ENCODE measurements around the gene OR5L1. TPM values are rescaled to one million over a fixed set of nuclear protein-coding genes. Genes with fewer than 3 reads are reported as not detected.

The OR5L1 gene
- total RNA-seq, 1 experiment from 2014 or later, result not detected

GRCh38 chr11:55849037-55849436 lies 37.9 kb downstream of the OR5L1 start:
- ATAC-seq (no peak), DNase-seq (ENCODE audit: low read depth, low spot score) (no peak)
- Histone ChIP-seq H3K4me2 (ENCODE audit: low read length) (no peak overlapping the region), H4K20me1 (ENCODE audit: insufficient read depth) (no peaks in the 10 kb centered on the region), H3K27me3 (ENCODE audit: insufficient read depth, low read length) (no peaks in the 10 kb centered on the region), H3K79me2 (ENCODE audit: insufficient read depth, low read length) (no peaks in the 10 kb centered on the region), H3K27ac (ENCODE audit: low read depth, low read length) (no peak overlapping the region), H2AFZ (ENCODE audit: low read depth, low read length, poor library complexity, severe bottlenecking) (no peak overlapping the region), H3K4me1 (ENCODE audit: control insufficient read depth in 1 of 2, insufficient read depth in 2 of 2, low read length in 2 of 2) (no peaks in the 10 kb centered on the region), H3K9me3 (ENCODE audit: control insufficient read depth in 1 of 2, insufficient read depth in 1 of 2, low read depth in 1 of 2, low read length in 2 of 2) (peaks cover 3 to 13% of the 10 kb centered on the region in 2 experiments; a peak in 3 of 4 replicates), H3K9ac (ENCODE audit: low read length) (no peak overlapping the region), H3K4me3 (replicated peaks in 1 of 2; ENCODE audit: low read depth in 1 of 2, low read length in 2 of 2) (no peak overlapping the region), H3K9me2 (ENCODE audit: insufficient read depth) (no peaks in the 10 kb centered on the region), H3K36me3 (ENCODE audit: control insufficient read depth in 1 of 2, insufficient read depth in 2 of 2, low read length in 2 of 2) (no peaks in the 10 kb centered on the region)
- CTCF ChIA-PET, result no interaction called here
- intact Hi-C loops (cut with micrococcal nuclease), result no loop called here
- TF ChIP-seq MAX (IDR thresholded peaks at IDR 0.05), result no peak
- no peak for TF ChIP-seq ZBTB33 (IDR thresholded peaks at IDR 0.05; ENCODE audit: extremely low read depth, insufficient replicate concordance, low read length)
- no peak for TF ChIP-seq ZFX (IDR thresholded peaks at IDR 0.05)
- no peak for TF ChIP-seq SIN3A (IDR thresholded peaks at IDR 0.05; ENCODE audit: low read depth)
- TF ChIP-seq CEBPB (IDR thresholded peaks at IDR 0.05; ENCODE audit: low read depth), result no peak
- no peak for TF ChIP-seq EZH2 (IDR thresholded peaks at IDR 0.05)
- TF ChIP-seq ZNF274 (IDR thresholded peaks at IDR 0.05; ENCODE audit: low read depth, low read length), result no peak
- TF ChIP-seq CBX3 (IDR thresholded peaks at IDR 0.05; ENCODE audit: low read depth), result no peak
- no peak for TF ChIP-seq ELF1 (IDR thresholded peaks at IDR 0.05; ENCODE audit: borderline replicate concordance, low read depth)
- TF ChIP-seq RAD21 (IDR thresholded peaks at IDR 0.05; ENCODE audit: low read depth), result no peak
- TF ChIP-seq YY1 (IDR thresholded peaks at IDR 0.05; ENCODE audit: extremely low read depth, insufficient replicate concordance, low read depth, low read length), result no peak
- TF ChIP-seq ATF3 (IDR thresholded peaks at IDR 0.05), result no peak
- no peak for TF ChIP-seq SP1 (IDR thresholded peaks at IDR 0.05; ENCODE audit: low read depth)
- no peak for TF ChIP-seq TCF7L2 (IDR thresholded peaks at IDR 0.05; ENCODE audit: borderline replicate concordance, extremely low read depth, insufficient read depth, insufficient read length)
- no peak for TF ChIP-seq SRF (IDR thresholded peaks at IDR 0.05; ENCODE audit: low read depth)
- no peak for TF ChIP-seq EZH2phosphoT487 (IDR thresholded peaks at IDR 0.05; ENCODE audit: borderline replicate concordance)
- no peak for TF ChIP-seq FOSL1 (IDR thresholded peaks at IDR 0.05; ENCODE audit: low read depth)
- TF ChIP-seq EGR1 (IDR thresholded peaks at IDR 0.05; ENCODE audit: low read depth), result no peak
- POLR2A ChIA-PET, result no interaction called here
- BruUV-seq (replicated peaks), result no TSS peak
- RAD21 ChIA-PET (ENCODE audit: low non-redundant PET in 1 of 2, low total read pairs in 2 of 2, uncharacterized antibody in 2 of 2, unreplicated experiment in 2 of 2), result no interaction called here
